GM12878 (cell line): Measurements from ENCODE around the gene GAS2L1.

Experiments
- CTCF ChIP-seq, 3 experiments: IDR thresholded peaks in 2 of 3; conservative IDR thresholded peaks in 1 of 3; 2 replicates each; pipeline ENCODE4 v1.5.1; 2011; ENCODE audit warnings: low read depth in 3 of 3, low read length in 3 of 3, mild to moderate bottlenecking in 3 of 3, control low read depth in 2 of 3, moderate library complexity in 2 of 3, inconsistent platforms in 1 of 3, mixed read lengths in 1 of 3; ENCODE audit not compliant: control insufficient read depth in 2 of 3, insufficient read depth in 1 of 3; ENCODE audit errors: extremely low read depth in 1 of 3
- EZH2 ChIP-seq: IDR thresholded peaks from 2 replicates; pipeline ENCODE4 v1.6.1; 2012; ENCODE audit warnings: low read depth, mild to moderate bottlenecking, control low read depth, inconsistent platforms, low read length, borderline replicate concordance; ENCODE audit not compliant: control insufficient read depth
- POLR2AphosphoS2 ChIP-seq: IDR thresholded peaks from 2 replicates; pipeline ENCODE4 v1.6.1; 2011; ENCODE audit warnings: low read depth, mild to moderate bottlenecking, low read length, improper control_type of control experiment, moderate library complexity
- SP1 ChIP-seq: IDR thresholded peaks from one replicate; pipeline ENCODE4 v1.6.1; 2011; ENCODE audit warnings: low read depth, low read length
- SREBF1 ChIP-seq: IDR thresholded peaks from 2 replicates; pipeline ENCODE4 v1.6.1; 2012; ENCODE audit warnings: mild to moderate bottlenecking, low read length
- SRF ChIP-seq, 2 experiments: IDR thresholded peaks; 2 replicates each; pipeline ENCODE4 v1.6.1; 2011; ENCODE audit warnings: low read depth in 2 of 2, low read length in 2 of 2, mild to moderate bottlenecking in 1 of 2, moderate library complexity in 1 of 2
- ZNF274 ChIP-seq: IDR thresholded peaks from one replicate; pipeline ENCODE4 v1.8.0; 2011; ENCODE audit not compliant: insufficient read length, insufficient read depth

- TF ChIP-seq CTCF (IDR thresholded peaks at IDR 0.05 in 2 of 3, conservative IDR thresholded peaks at IDR 0.05 in 1 of 3; ENCODE audit: control insufficient read depth in 2 of 3, extremely low read depth in 1 of 3, insufficient read depth in 1 of 3, low read depth in 3 of 3, low read length in 3 of 3) (no peak), SRF (IDR thresholded peaks at IDR 0.05; ENCODE audit: low read depth in 2 of 2, low read length in 2 of 2) (no peak), POLR2AphosphoS2 (no peak), EZH2 (no peak), SP1 (no peak), SREBF1 (no peak), ZNF274 (no peak)
Measured at GRCh38 chr22:29310863-29311339, 4.5 kb downstream of the GAS2L1 start.
